Left colon (tissue), 2 donors: ENCODE data around the gene TBC1D2B. TPM values are rescaled to one million over a fixed set of nuclear protein-coding genes. Genes with fewer than 3 reads are reported as not detected.
"Not testable (repeated sequence)": the region's sequence is repeated elsewhere in the genome, so short reads cannot be mapped to it uniquely, and the experiment has no call there.

ENCODE experiments used
- ATAC-seq: fragments of 200-7000 bp; cut with Tn5 transposase; one replicate; pipeline ENCODE4 v1.9.1; 2020; ENCODE audit warnings: mild to moderate bottlenecking, moderate library complexity
- DNase-seq, 2 donors: peaks; one replicate each; pipeline ENCODE4 v3.0.0-alpha.2; 2020
- intact Hi-C, 2 donors: fragments of 100-400 bp; cut with DNase I in 1 of 2; cut with micrococcal nuclease in 1 of 2; formaldehyde crosslinking; loops; one replicate each; pipeline versions ENCODE4 v1.11.2 to v1.14.0; 2022; cut with DNase I, micrococcal nuclease
- total RNA-seq, 2 donors: library from RNA; stranded (reverse); fragmentation: NEBNext Ultra II Directional; extraction: Animal tissue kit (Norgen Biotek cat#: 25700); gene quantifications; one replicate each; pipeline ENCODE4 v1.2.1, GENCODE V29; 2021
- donor health status: DM: no; HTN: no; CAD: no.
- donor health status: DM: yes; HTN: yes; CAD: no.

TBC1D2B gene
- total RNA-seq, 2 donors from 2014 or later = 41.3 to 63.5 TPM

- ATAC-seq = no peak
- no peak for DNase-seq
- intact Hi-C loops = no loop called here
These were observed 78.9 kb downstream of the TBC1D2B start for GRCh38 chr15:77998592-77998991.

- DNase-seq, ATAC-seq, intact Hi-C loops: not testable (repeated sequence)
These were observed 79.6 kb downstream of the TBC1D2B start for GRCh38 chr15:77997761-77998554.

GRCh38 chr15:77997221-77997620 is 80.3 kb downstream of the TBC1D2B start:
- intact Hi-C loops, DNase-seq, ATAC-seq: not testable (repeated sequence)

GRCh38 chr15:77996713-77997171 is 80.8 kb downstream of the TBC1D2B start:
- ATAC-seq, DNase-seq, intact Hi-C loops: not testable (repeated sequence)

DNA sequence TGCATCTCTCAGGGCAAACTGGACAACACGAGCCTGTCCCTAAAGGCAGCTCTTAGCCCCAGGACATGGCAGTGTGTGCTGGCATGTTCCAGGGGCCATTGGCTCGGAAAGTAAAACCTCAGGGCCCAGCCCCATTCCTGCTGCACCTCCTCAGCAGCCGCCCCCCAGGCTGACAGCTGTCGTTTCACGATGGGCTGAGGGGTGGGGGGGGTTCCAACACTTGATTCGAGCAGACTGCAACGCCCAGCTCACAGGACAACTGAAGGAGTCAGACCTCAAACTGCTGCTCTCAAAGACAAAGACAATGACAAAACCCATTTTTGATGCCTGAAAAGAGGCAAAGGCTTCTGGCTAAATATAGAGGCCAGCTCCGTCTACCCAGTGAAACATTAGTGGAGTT is 81.3 kb downstream of the TBC1D2B start:
- intact Hi-C loops, ATAC-seq, DNase-seq: not testable (repeated sequence)

DNA sequence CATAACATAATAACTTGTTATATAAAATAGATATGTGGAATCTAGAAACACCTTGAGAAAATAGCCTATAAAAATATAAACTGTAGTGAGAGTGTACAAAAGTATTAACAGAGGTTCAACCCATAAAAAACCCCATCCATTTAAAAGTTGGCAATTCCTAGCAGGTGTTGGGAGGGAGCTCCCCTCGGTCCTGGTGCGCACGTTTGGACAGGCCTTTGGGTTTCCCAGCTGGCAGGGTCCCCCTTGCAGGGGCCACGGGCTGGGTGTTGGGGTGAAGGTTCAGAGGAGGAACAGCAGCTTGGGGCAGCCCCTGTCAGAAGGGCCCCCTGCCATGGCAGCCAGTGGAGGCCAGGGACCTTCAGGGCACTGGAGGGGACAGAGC is 82.0 kb downstream of the TBC1D2B start:
- DNase-seq = not testable (repeated sequence)

GRCh38 chr15:77994893-77995536 is 82.5 kb downstream of the TBC1D2B start:
- peak; percentile 11 for ATAC-seq
- DNase-seq, intact Hi-C loops: not testable (repeated sequence)

More for the DNA sequence above, 82.0 kb downstream of the TBC1D2B start:
- ATAC-seq, intact Hi-C loops: not testable (repeated sequence)

- ATAC-seq = peak; percentile 38
- peak; percentile 52 to 54 for DNase-seq
- intact Hi-C loops = not testable (repeated sequence)
These were observed 83.4 kb downstream of the TBC1D2B start for GRCh38 chr15:77993970-77994693.

DNA sequence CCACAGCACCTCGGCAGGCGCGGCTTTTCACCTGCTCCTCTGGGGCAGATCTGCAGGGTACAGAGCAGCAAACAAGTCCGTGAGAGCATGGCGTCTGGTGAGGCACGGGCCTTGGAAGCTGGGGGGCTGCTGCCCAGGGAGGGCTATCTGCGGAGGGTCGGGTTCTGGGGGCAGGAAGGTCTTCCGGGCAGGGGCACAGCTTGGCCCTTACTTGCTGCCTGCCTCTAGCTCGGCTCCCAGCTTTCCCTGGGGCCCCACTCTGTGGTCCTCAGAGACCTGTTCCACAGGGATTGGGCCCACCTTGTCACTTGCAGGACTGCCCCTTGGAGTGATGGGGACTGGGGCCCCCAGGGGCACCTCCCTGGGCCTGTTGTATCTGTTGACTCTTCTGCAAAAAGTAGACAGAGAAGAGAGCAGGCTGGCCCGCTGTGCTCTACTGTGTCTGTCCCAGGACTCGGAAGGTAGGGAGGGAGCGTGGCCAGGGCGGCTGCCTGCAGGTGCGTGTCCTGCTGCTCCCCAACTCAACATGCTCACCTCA is 84.1 kb downstream of the TBC1D2B start:
- DNase-seq = no peak
- no peak for ATAC-seq
- intact Hi-C loops = no loop called here

- DNase-seq = no peak
- no peak for ATAC-seq
- intact Hi-C loops = no loop called here
These were observed 84.9 kb downstream of the TBC1D2B start for GRCh38 chr15:77992356-77993222.

GRCh38 chr15:77991658-77992201 is 85.8 kb downstream of the TBC1D2B start:
- ATAC-seq = peak; percentile 2
- intact Hi-C loops = not testable (repeated sequence)
- peak in 1 of 2 donors; percentile 81 for DNase-seq

DNA sequence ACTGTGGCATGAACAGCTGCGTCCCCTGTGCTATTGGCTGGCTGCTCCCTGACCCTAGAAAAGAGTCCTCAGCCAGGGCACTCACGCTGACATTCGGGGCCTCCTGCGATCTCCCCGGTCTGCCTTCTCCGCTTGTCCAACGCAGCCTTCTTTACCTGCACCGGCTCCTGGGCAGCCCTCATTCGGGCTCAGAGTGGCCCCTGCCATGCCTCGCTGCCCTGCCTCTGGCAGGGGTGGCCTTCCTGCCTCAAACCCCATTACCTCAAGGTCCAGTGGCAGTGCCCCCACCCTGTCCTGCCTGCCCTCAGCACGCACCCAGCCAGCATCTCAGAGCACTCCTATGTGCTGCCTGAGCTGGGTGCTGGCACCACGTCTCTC is 86.5 kb downstream of the TBC1D2B start:
- ATAC-seq (no peak), DNase-seq (no peak)
- intact Hi-C loops = no loop called here

DNA sequence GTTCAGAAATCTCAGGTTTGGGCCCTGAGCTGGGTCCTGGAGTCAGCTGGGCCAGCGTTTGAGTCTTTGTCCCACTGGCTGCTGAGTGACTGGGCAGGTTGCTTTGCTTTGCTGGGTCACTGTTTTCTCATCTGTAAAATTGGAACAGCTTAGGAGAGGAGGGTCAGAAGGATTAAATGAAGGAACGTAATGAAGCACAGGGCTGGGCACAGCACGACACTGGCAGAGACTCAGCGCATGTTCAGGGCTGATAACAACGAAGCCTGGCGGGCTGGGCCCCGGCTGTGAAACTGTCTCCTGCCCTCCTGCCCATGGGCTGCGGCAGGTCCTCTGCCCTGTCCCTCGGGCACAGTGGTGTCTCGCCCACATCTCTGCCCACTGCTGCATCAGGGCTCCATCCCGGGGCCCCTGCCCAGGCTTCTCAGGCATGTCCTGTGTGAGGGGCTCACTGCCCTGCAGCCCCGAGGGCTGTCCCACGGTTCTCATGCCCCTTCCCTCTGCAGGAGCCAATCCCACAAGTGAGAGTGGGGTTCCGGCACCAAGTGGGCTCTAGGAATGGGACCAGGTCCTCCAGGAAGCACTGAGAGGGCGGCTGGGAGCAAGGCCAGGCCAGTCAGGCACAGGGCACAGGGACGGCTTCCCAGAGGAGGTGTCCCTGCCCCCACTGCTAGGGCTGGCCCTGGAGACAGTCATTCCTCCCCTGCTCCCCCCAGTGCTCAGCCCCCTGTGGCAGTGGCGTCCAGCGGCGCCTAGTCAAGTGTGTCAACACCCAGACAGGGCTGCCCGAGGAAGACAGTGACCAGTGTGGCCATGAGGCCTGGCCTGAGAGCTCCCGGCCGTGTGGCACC is 88.0 kb downstream of the TBC1D2B start:
- no peak for ATAC-seq
- intact Hi-C loops = loop anchor here in 1 of 2 donors (10.0 kb wide), 1 partner anchor 115 kb away; no protein-coding TSS in a partner anchor
- peak in 1 of 2 donors; percentile 12 for DNase-seq

DNA sequence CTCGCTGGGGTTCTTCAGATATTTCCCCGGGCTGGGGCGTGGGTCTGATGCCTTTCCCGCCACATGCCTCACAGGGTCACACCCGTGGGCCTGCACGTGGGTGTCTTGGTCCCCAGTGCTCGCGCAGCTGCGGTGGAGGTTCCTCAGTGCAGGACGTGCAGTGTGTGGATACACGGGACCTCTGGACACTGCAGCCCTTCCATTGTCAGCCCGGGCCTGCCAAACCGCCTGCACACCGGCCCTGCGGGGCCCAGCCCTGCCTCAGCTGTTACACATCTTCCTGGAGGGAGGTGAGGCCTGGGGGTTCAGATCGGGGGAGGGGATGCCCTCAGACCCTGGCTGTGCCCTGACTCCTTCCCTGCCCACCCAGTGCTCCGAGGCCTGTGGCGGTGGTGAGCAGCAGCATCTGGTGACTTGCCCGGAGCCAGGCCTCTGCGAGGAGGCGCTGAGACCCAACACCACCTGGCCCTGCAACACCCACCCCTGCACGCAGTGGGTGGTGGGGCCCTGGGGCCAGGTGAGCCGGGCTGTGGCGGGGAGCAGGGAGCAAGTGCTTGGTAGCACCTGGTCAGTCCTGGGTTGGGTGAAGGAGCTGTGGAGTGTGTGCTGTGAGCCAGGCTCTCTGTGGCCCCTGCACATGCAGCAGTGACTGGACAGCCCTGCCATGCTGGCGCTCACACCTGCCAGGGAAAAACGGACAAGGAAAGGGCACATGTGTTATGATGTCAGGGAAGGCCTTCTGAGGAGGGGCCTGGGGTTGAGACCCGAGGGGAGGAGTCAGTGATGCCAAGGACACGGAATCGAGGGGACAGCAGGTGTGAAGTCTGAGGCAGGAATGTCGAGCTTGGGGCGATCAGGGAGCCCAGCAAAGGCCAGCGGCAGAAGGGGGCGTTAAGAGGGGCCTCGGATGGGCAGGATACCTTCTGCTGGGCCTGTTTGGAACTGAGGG is 88.9 kb downstream of the TBC1D2B start:
- ATAC-seq (no peak), DNase-seq (peak in 1 of 2 donors; percentile 23)
- intact Hi-C loops = loop anchor here in 1 of 2 donors (10.0 kb wide), 1 partner anchor 116 kb away; no protein-coding TSS in a partner anchor

DNA sequence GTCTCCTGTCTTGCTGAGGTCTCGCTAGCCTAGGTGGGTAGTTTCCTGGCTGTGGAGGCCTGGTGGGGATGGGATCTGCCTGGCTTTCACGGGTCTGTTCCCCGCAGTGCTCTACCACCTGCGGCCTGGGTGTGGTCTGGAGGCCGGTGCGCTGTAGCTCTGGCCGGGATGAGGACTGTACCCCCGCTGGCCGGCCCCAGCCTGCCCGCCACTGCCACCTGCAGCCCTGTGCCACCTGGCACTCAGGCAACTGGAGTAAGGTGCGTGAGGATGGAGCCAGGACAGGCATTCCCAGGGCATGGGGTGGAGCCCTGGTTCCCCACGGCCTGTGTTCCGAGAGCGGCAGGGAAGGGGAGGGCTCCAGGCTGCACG is 89.8 kb downstream of the TBC1D2B start:
- ATAC-seq (peak; percentile 70), DNase-seq (peak in 1 of 2 donors; percentile 23)
- intact Hi-C loops = loop anchor here in 1 of 2 donors (10.0 kb wide), 1 partner anchor 117 kb away; no protein-coding TSS in a partner anchor
